Thoracic aorta (tissue), 2 donors: ENCODE results near the gene CHERP. TPM values are rescaled to one million over a fixed set of nuclear protein-coding genes. Genes with fewer than 3 reads are reported as not detected.

Experiments used
- ATAC-seq: fragments of 150-250 bp; one replicate; pipeline ENCODE4 v1.8.0; 2017; ENCODE audit warnings: low read depth; ENCODE audit not compliant: insufficient number of reproducible peaks, low FRiP score
- DNase-seq: peaks from one replicate; pipeline ENCODE4 v3.0.0-alpha.2; 2020; ENCODE audit warnings: low spot score
- H3K27ac ChIP-seq, 2 donors: fragments of 200-600 bp; sonication (generic); 1 replicate in 1 of 2; 2 replicates in 1 of 2; pipeline ENCODE4 v1.5.1; 2016; ENCODE audit warnings: mild to moderate bottlenecking in 2 of 2, moderate library complexity in 2 of 2
- H3K27me3 ChIP-seq: fragments of 200-600 bp; sonication (generic); replicated peaks from 2 replicates; pipeline ENCODE4 v1.6.0; 2016; ENCODE audit warnings: mild to moderate bottlenecking; ENCODE audit not compliant: insufficient read depth
- H3K36me3 ChIP-seq: fragments of 200-600 bp; sonication (generic); one replicate; pipeline ENCODE4 v1.5.1; 2016
- H3K4me1 ChIP-seq, 2 donors: fragments of 200-600 bp; sonication (generic); 1 replicate in 1 of 2; 2 replicates in 1 of 2; pipeline versions ENCODE4 v1.5.1 to v1.6.0; 2016; ENCODE audit warnings: low read depth in 2 of 2, mild to moderate bottlenecking in 1 of 2; ENCODE audit not compliant: control insufficient read depth in 1 of 2
- H3K4me3 ChIP-seq: fragments of 200-600 bp; sonication (generic); 2 replicates; pipeline ENCODE4 v1.5.1; 2016; ENCODE audit warnings: mild to moderate bottlenecking
- H3K9me3 ChIP-seq: fragments of 200-600 bp; sonication (generic); 2 replicates; pipeline ENCODE4 v1.5.1; 2016
- CTCF ChIP-seq: fragments of 200-600 bp; sonication (generic); IDR thresholded peaks from one replicate; pipeline ENCODE4 v1.5.1; 2019; ENCODE audit warnings: antibody characterized with exemption
- total RNA-seq, 2 donors: library from RNA; depleted of rRNA; stranded (reverse); fragments of >200 nt; gene quantifications; one replicate each; pipeline versions ENCODE4 v1.1.0 to v1.2.3, GENCODE V29; 2016

Gene CHERP
- total RNA-seq, 2 donors from 2014 or later = 9.3 to 18.4 TPM

GRCh38 chr19:16581145-16581970 is 39.1 kb upstream of the CHERP start:
- no peak for ATAC-seq
- Histone ChIP-seq H3K27me3 (no peaks in the 10 kb centered on the region), H3K9me3 (no peaks in the 10 kb centered on the region), H3K4me3 (no peak overlapping the region), H3K27ac (no peak overlapping the region), H3K36me3 (peaks cover 19% of the 10 kb centered on the region), H3K4me1 (peaks cover 11 to 45% of the 10 kb centered on the region in 2 donors)
- no peak for TF ChIP-seq CTCF
- no peak for DNase-seq

GRCh38 chr19:16579381-16579780 is 37.1 kb upstream of the CHERP start:
- Histone ChIP-seq H3K4me1 (peaks cover 7 to 31% of the 10 kb centered on the region in 2 donors), H3K4me3 (no peak overlapping the region), H3K27me3 (no peaks in the 10 kb centered on the region), H3K36me3 (peaks cover 26% of the 10 kb centered on the region), H3K9me3 (no peaks in the 10 kb centered on the region), H3K27ac (no peak overlapping the region)
- TF ChIP-seq CTCF = no peak
- ATAC-seq = no peak
- no peak for DNase-seq

GRCh38 chr19:16577531-16577985 is 35.3 kb upstream of the CHERP start:
- no peak for TF ChIP-seq CTCF
- ATAC-seq = no peak
- peaks cover 26% of the 10 kb centered on the region for H3K36me3 ChIP-seq

GRCh38 chr19:16576690-16577530 is 34.7 kb upstream of the CHERP start:
- no peak for ATAC-seq
- H3K4me3 ChIP-seq = no peak overlapping the region
- H3K4me1 ChIP-seq = peaks cover 12 to 28% of the 10 kb centered on the region in 2 donors
- no peaks in the 10 kb centered on the region for H3K27me3 ChIP-seq
- peaks cover 26% of the 10 kb centered on the region for H3K36me3 ChIP-seq
- no peak for TF ChIP-seq CTCF
- H3K27ac ChIP-seq = no peak overlapping the region
- DNase-seq = no peak
- H3K9me3 ChIP-seq = no peaks in the 10 kb centered on the region

More at GRCh38 chr19:16577531-16577985, 35.3 kb upstream of the CHERP start:
- H3K4me3 ChIP-seq = no peak overlapping the region
- H3K4me1 ChIP-seq = peaks cover 12 to 28% of the 10 kb centered on the region in 2 donors
- H3K27me3 ChIP-seq = no peaks in the 10 kb centered on the region
- H3K27ac ChIP-seq = no peak overlapping the region
- no peaks in the 10 kb centered on the region for H3K9me3 ChIP-seq
- DNase-seq = no peak
